HG03521 (cell line): ENCODE measurements around the gene LPIN1.
A peak's percentile ranks its signal among the peaks of the same experiment; 100 is the strongest.
"Not testable (repeated sequence)": the region's sequence is repeated elsewhere in the genome, so short reads cannot be mapped to it uniquely, and the experiment has no call there.

Experiments
- ATAC-seq: cut with Tn5 transposase; IDR thresholded peaks from one replicate; pipeline ENCODE4 v1.9.1; 2021; ENCODE audit warnings: mild to moderate bottlenecking, moderate library complexity; ENCODE audit not compliant: unreplicated experiment

Gene LPIN1

GRCh38 chr2:11829324-11829946, 83.0 kb downstream of the LPIN1 start:
- ATAC-seq: peak; percentile 32

GRCh38 chr2:11829947-11830707, 83.7 kb downstream of the LPIN1 start:
- ATAC-seq: peak; percentile 55

GRCh38 chr2:11830708-11831301, 84.4 kb downstream of the LPIN1 start:
- no peak for ATAC-seq

- ATAC-seq: no peak
Measured at GRCh38 chr2:11831415-11831814, 85.0 kb downstream of the LPIN1 start.

GRCh38 chr2:11832531-11832930, 86.1 kb downstream of the LPIN1 start:
- no peak for ATAC-seq

GRCh38 chr2:11833601-11834000, 87.2 kb downstream of the LPIN1 start:
- no peak for ATAC-seq

- no peak for ATAC-seq
Measured at GRCh38 chr2:11835403-11835802, 89.0 kb downstream of the LPIN1 start.

- no peak for ATAC-seq
Measured at GRCh38 chr2:11836647-11837219, 90.3 kb downstream of the LPIN1 start.

- no peak for ATAC-seq
Measured at GRCh38 chr2:11837875-11838734, 91.7 kb downstream of the LPIN1 start.

GRCh38 chr2:11839916-11840315, 93.5 kb downstream of the LPIN1 start:
- no peak for ATAC-seq

- no peak for ATAC-seq
Measured at GRCh38 chr2:11842336-11842735, 95.9 kb downstream of the LPIN1 start.

GRCh38 chr2:11844798-11845197, 98.4 kb downstream of the LPIN1 start:
- ATAC-seq: not testable (repeated sequence)

- ATAC-seq: not testable (repeated sequence)
Measured at GRCh38 chr2:11847935-11848334, 101.5 kb downstream of the LPIN1 start.

- no peak for ATAC-seq
Measured at GRCh38 chr2:11850082-11850481, 103.7 kb downstream of the LPIN1 start.

GRCh38 chr2:11852526-11853196, 106.2 kb downstream of the LPIN1 start:
- no peak for ATAC-seq

- no peak for ATAC-seq
Measured at GRCh38 chr2:11853197-11853588, 106.8 kb downstream of the LPIN1 start.

GRCh38 chr2:11855064-11855760, 108.8 kb downstream of the LPIN1 start:
- ATAC-seq: no peak

- no peak for ATAC-seq
Measured at GRCh38 chr2:11856095-11856494, 109.7 kb downstream of the LPIN1 start.

- no peak for ATAC-seq
Measured at GRCh38 chr2:11858883-11859282, 112.5 kb downstream of the LPIN1 start.

GRCh38 chr2:11859975-11860374, 113.5 kb downstream of the LPIN1 start:
- ATAC-seq: not testable (repeated sequence)
